Heart left ventricle (tissue), 13 donors: ENCODE data around the gene SMKR1.

Experiments used
- CTCF ChIP-seq, 12 donors: fragments of 200-600 bp; sonication (generic) in 4 of 12; IDR thresholded peaks; one replicate each; pipeline versions ENCODE4 v1.5.0 to v1.8.0; 2018 to 2022; ENCODE audit warnings: antibody characterized with exemption in 12 of 12, mild to moderate bottlenecking in 5 of 12
- POLR2A ChIP-seq, 2 donors: fragments of 450-650 bp; IDR thresholded peaks; one replicate each; pipeline ENCODE4 v1.6.1; 2017; ENCODE audit warnings: antibody characterized with exemption in 2 of 2, mild to moderate bottlenecking in 2 of 2, moderate library complexity in 2 of 2
- donor health status: ischemic (EF 13 %, LVEDD 7.1; RV severe dilation, severe dysfunction).
- donor health status: DM: no; HTN: yes; CAD: no.
- donor health status: DM: no; HTN: no; CAD: no.
- donor health status: ischemic (EF 25% LVEDD 6.9; RV normal size, moderate dysfunction).
- donor health status: ischemic (EF 25% LVEDD 5.7; RV mildly dilated, moderate dysfunction).
- donor health status: ischemic (EF 35%, LVEDD 5.7; RV mildly dilated, moderate dysfunction).
- donor health status: nonischemic (EF 11% LVEDD 7.7; RV severe dilation, severe dysfunction).
- donor health status: DM: yes; HTN: yes; CAD: no.
- donor health status: PGD.
- donor health status: ischemic (EF 29% LVEDD 5.4; RV normal size, mild dysfunction).
- donor health status: nonischemic (EF 23%, LVEDD 6.1; RV moderate dilation, normal function).

GRCh38 chr7:129496653-129497052 is 5.7 kb upstream of the SMKR1 start:
- TF ChIP-seq CTCF (IDR thresholded peaks at IDR 0.05) (no peak), POLR2A (IDR thresholded peaks at IDR 0.05) (no peak)
